SK-N-SH treated with all-trans-retinoic acid at 6 μM for 48 hours (cell line): ENCODE results near the gene WDR37.

Experiments used
- ARNTL ChIP-seq: fragments of 450-650 bp; formaldehyde crosslinking; IDR thresholded peaks from 2 replicates; pipeline ENCODE4 v1.5.0; 2020; ENCODE audit warnings: low read depth, mild to moderate bottlenecking, moderate library complexity, borderline replicate concordance
- ESRRG ChIP-seq: fragments of 250-450 bp; sonication (Bioruptor Pico); IDR thresholded peaks from 2 replicates; pipeline ENCODE4 v1.6.1; 2021; ENCODE audit warnings: mild to moderate bottlenecking
- GLIS3 ChIP-seq: fragments of 250-450 bp; sonication (Bioruptor Pico); IDR thresholded peaks from 2 replicates; pipeline ENCODE4 v1.5.0; 2020; ENCODE audit warnings: mild to moderate bottlenecking, moderate library complexity
- ISL1 ChIP-seq: fragments of 250-450 bp; sonication (Bioruptor Pico); IDR thresholded peaks from 2 replicates; pipeline ENCODE4 v2.1.2; 2022; ENCODE audit warnings: mild to moderate bottlenecking, moderate library complexity
- OSR1 ChIP-seq: fragments of 250-450 bp; sonication (Bioruptor Pico); IDR thresholded peaks from 2 replicates; pipeline ENCODE4 v1.8.0; 2022; ENCODE audit warnings: moderate library complexity, mild to moderate bottlenecking, inconsistent platforms
- PATZ1 ChIP-seq: fragments of 250-450 bp; sonication (Bioruptor Pico); IDR thresholded peaks from 2 replicates; pipeline ENCODE4 v1.8.0; 2020; ENCODE audit warnings: mild to moderate bottlenecking, moderate library complexity, borderline replicate concordance
- RARB ChIP-seq: fragments of 250-450 bp; sonication (Bioruptor Pico); IDR thresholded peaks from 2 replicates; pipeline ENCODE4 v1.8.0; 2021; ENCODE audit warnings: mild to moderate bottlenecking, moderate library complexity
- SNAI2 ChIP-seq: fragments of 250-450 bp; sonication (Bioruptor Pico); IDR thresholded peaks from 2 replicates; pipeline ENCODE4 v1.5.0; 2020; ENCODE audit warnings: mild to moderate bottlenecking, moderate library complexity
- TCF4 ChIP-seq: fragments of 250-450 bp; sonication (Bioruptor Pico); IDR thresholded peaks from 2 replicates; pipeline ENCODE4 v1.8.0; 2021; ENCODE audit warnings: mild to moderate bottlenecking, moderate library complexity, borderline replicate concordance
- TF ChIP-seq, protein P1 (sequence below): fragments of 250-450 bp; sonication (Bioruptor Pico); IDR thresholded peaks from 2 replicates; pipeline ENCODE4 v1.5.0; 2020; ENCODE audit warnings: mild to moderate bottlenecking, moderate library complexity
- TF ChIP-seq, protein P2 (sequence below): fragments of 250-450 bp; sonication (Bioruptor Pico); IDR thresholded peaks from 2 replicates; pipeline ENCODE4 v1.5.1; 2021; ENCODE audit warnings: mild to moderate bottlenecking, moderate library complexity

DNA sequence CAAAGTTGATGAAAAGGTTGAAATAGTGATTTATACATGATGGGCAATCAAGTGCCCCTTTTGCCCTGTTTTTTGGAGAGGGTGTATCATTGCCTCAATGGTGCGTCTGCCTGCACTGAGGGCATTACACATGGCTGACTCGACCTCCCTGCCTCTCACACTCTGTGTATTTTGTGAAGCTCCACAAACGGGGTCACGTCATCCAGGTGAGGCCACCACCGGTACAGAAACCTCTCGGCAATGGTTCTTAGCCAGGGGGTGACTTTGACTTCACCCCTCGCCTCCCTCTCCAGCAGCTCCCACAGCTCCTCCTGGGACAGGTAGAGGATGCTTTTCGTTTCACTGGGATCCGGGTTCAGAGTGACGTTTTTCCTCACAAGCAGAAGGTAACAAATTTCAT is 36.8 kb upstream of the WDR37 start:
- TF ChIP-seq TCF4 (CRISPR knock-in tag): no peak
- no peak for TF ChIP-seq PATZ1 (CRISPR knock-in tag)
- TF ChIP-seq ISL1 (CRISPR knock-in tag): no peak
- no peak for TF ChIP-seq ARNTL (CRISPR knock-in tag)
- TF ChIP-seq RARB: no peak
- TF ChIP-seq ESRRG (CRISPR knock-in tag): no peak
- no peak for TF ChIP-seq SNAI2 (CRISPR knock-in tag)
- no peak for TF ChIP-seq OSR1
- TF ChIP-seq, protein P1, sequence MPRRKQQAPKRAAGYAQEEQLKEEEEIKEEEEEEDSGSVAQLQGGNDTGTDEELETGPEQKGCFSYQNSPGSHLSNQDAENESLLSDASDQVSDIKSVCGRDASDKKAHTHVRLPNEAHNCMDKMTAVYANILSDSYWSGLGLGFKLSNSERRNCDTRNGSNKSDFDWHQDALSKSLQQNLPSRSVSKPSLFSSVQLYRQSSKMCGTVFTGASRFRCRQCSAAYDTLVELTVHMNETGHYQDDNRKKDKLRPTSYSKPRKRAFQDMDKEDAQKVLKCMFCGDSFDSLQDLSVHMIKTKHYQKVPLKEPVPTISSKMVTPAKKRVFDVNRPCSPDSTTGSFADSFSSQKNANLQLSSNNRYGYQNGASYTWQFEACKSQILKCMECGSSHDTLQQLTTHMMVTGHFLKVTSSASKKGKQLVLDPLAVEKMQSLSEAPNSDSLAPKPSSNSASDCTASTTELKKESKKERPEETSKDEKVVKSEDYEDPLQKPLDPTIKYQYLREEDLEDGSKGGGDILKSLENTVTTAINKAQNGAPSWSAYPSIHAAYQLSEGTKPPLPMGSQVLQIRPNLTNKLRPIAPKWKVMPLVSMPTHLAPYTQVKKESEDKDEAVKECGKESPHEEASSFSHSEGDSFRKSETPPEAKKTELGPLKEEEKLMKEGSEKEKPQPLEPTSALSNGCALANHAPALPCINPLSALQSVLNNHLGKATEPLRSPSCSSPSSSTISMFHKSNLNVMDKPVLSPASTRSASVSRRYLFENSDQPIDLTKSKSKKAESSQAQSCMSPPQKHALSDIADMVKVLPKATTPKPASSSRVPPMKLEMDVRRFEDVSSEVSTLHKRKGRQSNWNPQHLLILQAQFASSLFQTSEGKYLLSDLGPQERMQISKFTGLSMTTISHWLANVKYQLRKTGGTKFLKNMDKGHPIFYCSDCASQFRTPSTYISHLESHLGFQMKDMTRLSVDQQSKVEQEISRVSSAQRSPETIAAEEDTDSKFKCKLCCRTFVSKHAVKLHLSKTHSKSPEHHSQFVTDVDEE (CRISPR knock-in tag): no peak
- TF ChIP-seq, protein P2, sequence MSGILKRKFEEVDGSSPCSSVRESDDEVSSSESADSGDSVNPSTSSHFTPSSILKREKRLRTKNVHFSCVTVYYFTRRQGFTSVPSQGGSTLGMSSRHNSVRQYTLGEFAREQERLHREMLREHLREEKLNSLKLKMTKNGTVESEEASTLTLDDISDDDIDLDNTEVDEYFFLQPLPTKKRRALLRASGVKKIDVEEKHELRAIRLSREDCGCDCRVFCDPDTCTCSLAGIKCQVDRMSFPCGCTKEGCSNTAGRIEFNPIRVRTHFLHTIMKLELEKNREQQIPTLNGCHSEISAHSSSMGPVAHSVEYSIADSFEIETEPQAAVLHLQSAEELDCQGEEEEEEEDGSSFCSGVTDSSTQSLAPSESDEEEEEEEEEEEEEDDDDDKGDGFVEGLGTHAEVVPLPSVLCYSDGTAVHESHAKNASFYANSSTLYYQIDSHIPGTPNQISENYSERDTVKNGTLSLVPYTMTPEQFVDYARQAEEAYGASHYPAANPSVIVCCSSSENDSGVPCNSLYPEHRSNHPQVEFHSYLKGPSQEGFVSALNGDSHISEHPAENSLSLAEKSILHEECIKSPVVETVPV (CRISPR knock-in tag): no peak
- no peak for TF ChIP-seq GLIS3 (CRISPR knock-in tag)
